Superior temporal gyrus (tissue), 1 donor: ENCODE measurements around the gene MOGAT1.
"Not testable (repeated sequence)": the region's sequence is repeated elsewhere in the genome, so short reads cannot be mapped to it uniquely, and the experiment has no call there.

Experiments
- DNase-seq: peaks from one replicate; pipeline ENCODE4 v3.0.0-alpha.2; 2016; ENCODE audit errors: extremely low spot score

The MOGAT1 gene

DNA sequence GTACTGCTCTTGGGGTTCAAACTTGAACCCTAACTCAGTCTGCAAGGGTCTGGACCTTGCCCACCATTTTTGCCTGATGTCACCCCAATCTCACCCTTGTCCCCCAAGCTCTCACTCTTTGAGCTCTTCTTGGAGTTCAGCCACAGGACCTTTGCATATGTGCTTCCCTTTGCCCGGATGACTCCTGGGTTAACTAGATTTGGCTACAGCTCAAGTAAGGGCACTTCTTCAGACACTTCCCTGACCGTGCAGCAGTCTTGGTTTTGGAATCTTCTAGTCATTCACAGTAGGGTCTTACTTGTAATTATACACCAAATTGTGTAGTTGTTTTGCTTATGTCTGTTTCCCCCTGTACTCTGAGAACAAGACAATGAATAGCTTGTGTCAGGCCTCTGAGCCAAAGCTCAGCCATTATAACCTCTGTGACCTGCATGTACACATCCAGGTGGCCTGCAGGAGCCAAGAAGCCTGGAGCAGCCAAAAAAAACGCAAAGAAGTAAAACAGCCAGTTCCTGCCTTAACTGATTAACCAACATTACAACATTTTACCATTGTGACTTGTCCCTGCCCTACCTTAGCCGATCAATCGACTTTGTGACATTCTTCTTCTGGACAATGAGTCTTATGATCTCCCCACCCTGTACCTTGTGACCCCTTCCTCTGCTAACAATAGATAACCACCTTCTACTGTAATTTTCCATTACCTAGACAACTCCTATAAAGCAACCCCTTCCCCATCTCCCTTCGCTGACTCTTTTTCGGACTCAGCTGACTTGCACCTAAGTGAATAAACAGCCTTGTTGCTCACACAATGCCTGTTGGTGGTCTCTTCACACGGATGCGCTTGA, 1.0 kb upstream of the MOGAT1 start:
- no peak for DNase-seq

DNA sequence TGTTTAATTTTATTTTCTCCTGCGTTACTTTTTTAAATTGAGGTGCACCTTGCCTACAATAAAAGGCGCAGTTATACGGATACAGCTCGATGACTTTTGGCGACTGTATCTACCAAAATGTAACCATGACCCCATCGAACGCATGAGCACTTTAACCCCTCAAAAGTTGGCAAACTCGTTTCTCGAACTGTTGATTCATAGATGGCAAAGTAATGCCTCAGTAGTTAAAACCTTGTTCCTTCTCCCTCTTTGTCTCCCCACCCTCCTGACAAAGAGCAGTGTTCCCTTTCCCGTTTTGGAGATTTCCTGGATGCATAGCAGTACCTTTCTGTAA, 577 bp downstream of the MOGAT1 start:
- no peak for DNase-seq

DNA sequence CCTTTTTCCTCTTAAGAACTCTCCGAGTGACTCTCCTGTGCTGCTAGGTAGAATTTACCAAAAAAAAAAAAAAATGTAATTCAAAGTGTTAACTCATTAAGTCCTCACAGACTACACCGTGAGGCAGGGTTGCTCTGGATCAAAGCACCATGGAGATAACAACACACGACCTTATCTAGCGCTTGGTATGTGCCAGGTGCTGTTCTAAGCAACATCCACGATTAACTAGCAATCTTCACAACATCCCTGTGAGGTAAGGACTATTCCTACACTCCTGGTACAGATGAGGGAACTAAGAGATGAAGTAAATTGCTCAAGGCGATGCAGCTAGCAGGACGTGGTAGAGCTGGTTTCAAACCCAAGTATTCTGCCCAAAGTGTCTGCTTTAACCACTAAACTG, 1.8 kb downstream of the MOGAT1 start:
- DNase-seq = no peak

DNA sequence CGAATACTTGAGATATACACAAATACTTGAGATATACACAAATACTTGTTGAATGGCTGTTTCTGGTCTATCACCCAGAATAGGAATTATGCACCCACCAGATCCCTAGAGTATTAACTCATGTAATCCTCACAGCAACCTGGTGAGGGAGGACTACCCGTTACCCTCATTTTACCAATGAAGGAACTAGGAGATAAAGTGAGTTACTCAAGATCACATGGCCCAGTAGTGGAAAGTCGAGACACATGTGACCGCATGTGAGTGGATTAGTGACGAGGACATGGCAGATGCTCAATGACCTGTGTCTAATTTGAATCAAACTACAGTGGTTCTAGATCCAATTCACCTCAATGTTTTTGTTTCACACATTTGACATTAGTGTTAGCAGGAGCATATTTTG, 2.4 kb downstream of the MOGAT1 start:
- DNase-seq = no peak

DNA sequence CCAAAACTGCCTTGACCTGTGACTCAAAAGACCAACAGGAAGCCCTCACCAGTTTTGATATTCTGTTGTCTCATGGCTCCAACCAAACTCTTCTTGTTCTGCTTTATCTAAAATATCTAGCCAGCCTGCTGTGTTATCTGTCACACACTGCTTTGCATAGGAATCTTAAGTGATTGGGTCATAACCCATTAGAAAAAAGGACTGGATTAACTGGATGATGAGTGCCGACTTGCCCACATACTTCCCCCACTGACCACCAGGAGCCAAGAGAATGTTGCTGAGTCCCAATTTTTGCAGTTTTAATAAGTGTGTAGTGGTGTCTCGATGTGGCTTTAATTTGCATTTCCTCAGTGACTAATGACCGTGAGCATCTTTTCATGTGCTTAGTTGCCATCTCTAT, 6.5 kb downstream of the MOGAT1 start:
- DNase-seq = no peak

DNA sequence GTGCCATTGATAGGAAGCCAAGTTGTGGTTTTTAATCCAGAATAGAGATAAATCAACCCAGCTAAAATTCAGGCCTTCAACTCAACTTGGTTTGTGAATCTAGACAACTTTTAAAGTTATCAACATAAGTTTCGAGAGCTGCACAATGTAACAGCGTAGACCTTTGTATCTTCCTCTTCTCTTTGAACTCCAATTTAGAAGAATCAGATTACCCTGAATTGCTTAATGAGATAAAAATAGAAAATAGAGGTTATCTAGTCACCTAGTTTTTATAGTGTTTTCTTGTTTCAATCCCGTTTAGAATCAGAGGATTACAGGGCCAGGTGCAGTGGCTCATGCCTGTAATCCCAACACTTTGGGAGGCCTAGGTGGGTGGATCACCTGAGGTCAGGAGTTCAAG, 12.3 kb downstream of the MOGAT1 start:
- DNase-seq = no peak

DNA sequence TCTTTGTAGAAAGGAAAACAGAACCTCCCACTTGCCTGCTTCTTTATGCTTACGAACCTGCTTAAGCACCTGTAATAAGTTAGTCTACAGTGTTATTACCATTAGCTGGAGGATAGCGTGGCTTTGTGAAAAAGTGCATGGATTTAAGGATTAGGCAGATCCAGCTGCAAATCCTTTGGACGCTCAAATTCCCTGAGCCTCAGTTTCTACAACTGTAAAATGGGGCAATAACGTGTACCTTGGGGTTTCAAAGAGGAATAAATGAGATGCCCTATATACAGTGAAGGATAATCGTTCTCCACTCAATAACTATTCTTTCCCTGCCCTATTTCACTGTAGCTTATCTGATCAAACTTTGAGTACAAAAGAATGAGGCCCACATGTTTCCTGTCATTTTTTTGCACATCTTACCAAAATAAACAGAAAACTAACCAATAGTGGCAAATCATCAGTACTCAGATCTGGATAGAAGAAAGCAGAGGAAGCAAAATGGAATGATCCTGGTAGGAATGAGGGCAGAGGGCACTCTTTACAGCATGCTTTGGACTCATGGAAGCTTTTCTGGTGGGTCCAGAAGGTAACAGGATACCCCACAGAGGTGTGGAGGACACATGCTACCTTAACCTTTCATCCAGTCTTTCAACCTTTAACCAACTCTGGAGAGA, 14.8 kb downstream of the MOGAT1 start:
- DNase-seq = no peak

DNA sequence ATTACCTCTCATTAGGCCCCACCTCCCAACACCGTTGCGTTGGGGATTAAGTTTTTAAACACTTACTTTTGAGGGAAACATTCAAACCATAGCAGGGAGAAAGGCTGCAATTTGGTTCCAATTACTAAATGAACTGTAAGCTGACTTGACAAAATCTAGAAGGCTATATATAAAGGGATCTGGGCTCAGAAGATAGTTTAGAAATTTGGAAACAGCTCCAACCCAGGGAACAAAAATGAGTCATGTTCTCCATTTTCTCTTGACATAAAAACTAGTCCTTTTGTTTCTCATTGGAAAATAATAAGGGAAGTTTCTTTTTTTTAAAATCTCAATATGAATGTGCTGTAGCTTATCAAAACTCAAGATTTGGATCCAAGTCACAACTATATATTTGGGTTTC, 17.5 kb downstream of the MOGAT1 start:
- DNase-seq = peak; percentile 51

DNA sequence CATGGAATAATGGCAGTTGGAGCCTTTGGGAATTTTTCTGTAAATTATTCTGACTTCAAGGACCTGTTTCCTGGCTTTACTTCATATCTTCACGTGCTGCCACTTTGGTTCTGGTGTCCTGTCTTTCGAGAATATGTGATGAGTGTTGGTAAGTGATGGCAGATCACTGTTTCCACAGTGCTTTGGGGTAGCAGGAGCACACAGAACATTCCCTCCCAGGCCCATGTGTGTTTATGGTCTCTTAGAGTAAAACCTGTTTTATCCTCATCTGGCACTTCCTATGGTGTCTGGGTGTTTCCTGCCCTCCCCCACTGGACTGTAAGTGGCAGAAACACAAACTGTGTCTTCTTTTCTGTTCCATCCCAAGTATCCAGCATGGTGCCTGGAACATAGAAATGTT, 17.9 kb downstream of the MOGAT1 start:
- DNase-seq = no peak

DNA sequence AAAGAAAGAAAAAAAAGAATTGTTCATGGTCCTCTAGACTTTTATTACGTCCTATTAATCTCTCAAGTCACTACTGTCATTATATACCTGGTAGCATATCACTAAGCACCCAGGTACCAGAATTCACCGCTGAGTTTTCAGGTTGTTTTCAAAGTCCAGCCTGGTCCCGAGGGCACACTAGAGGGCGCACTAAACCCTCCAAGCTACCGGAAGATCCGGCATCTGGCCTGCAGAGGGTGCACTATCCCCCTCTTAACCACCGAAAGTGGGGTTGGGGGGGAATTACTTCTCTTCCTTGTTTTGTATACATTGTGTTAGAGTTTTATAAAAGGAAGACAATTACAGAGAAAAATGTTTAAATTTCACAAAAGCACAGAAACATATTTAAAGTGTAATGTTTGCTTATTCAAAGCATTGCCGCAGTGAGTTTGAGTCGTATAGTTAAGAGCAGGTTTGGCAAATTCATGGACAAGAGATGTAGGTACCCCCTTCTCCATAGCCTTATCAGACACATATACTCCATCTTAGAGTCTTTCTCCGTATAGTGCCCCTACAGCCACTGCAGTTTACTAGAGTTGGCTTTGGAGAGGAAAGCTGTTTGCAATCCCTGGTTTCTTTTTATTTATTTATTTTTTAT, 19.2 kb downstream of the MOGAT1 start:
- peak; percentile 87 for DNase-seq

DNA sequence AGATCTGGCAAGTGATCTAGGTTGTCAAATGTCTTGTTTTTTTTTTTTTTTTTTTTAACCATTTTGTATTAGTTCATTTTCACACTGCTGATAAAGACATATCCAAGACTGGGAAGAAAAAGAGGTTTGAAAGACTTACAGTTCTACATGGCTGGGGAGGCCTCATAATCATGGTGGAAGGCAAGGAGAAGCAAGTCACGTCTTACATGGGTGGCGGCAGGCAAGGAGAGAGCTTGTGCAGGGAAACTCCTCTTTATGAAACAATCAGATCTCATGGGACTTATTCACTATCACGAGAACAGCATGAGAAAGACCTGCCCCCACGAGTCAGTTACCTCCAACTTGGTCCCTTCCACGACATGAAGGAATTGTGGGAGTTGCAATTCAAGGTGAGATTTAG, 22.0 kb downstream of the MOGAT1 start:
- not testable (repeated sequence) for DNase-seq

DNA sequence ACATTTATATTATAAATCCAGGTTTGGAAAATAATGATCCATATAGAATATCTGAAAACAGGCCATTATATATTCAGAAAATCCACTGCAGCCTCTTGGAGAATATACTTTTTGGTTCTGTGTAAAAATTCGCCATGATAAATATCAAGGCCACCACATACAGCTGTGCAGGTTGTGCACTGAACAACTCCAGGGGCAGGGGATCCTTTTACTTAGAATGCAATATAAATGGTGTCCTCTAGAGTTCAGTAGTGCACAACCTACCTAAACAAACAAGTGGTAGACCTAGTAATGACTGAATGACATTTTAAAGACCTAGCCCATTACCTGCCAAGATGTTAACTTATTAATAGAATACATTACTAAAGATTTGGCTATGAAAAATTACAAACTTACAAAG, 22.4 kb downstream of the MOGAT1 start:
- no peak for DNase-seq

DNA sequence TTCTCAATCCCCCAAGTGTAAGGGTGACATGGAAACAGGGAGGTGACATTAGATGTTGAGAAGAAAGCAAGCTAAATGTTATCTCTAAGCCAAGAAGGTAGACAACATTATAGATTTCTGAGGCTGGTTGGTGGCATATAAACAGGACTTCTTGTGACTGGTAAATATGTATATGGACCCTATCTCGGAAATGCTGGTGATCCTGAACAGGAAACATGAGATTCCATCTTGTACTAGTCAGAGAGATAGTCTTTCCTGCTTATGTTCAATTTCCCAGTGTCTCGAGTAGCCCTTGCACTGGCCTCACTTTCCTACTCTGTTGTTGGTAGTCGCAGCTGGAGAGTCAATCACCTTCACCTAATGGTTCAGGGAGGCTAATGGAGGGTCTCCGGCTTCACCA, 26.8 kb downstream of the MOGAT1 start:
- DNase-seq = no peak

DNA sequence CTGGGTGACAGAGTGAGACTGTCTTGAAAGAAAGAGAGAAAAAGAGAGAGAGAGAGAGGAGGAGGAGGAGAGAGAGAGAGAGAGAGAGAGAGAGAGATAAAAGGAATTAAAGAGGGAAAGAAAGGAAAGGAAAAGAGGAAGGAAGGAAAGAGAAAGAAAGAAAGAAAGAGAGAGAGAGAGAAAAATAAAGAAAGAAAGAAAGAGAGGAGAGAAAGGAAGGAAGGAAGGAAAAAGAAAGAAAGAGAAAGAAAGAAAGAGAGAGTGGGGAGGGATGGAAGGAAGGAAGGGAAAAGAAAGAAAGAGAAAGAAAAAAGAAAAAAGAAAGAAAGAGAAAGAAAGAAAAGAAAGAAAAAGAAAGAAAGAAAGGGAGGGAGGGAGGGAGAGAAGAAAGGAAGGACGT, 29.8 kb downstream of the MOGAT1 start:
- DNase-seq = no peak

DNA sequence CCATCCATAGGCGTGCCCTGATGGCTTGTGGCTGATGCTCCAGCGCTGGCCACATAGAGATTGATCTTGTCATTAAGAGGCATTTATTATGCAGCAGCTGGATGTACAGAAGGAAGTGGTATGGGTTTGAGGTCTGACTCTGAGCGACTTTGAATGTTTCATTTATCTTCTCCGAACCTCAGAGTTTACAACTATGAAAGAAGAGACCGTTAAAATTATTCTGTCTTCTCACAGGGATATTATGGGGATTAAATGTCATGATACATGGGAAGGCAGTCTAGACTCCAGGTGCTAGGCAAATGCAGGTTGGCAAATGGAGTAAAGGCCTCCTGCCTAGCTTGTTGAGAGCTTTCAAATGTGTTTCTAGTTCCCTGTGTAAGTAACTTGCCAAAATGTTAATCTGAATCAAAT, 30.3 kb downstream of the MOGAT1 start:
- DNase-seq = no peak

DNA sequence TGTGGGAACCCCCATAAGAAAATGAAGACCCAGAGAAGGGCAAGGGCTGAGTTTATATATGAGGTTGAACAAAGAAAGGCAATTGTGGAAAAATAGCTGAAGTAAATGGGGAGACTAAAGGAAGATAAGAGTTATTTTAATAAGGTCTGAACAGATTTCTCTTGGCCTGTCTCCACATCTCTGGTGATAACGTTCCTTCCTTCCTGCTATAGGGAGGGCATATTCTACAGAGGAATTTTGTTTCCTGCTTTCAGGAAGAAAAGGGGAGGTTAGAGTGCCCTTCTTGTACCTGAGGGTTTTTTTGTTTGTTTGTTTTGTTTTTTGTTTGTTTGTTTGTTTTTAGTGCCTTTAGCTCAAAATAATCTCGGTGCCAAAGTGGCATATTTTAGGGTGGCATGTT, 31.6 kb downstream of the MOGAT1 start:
- DNase-seq = no peak

DNA sequence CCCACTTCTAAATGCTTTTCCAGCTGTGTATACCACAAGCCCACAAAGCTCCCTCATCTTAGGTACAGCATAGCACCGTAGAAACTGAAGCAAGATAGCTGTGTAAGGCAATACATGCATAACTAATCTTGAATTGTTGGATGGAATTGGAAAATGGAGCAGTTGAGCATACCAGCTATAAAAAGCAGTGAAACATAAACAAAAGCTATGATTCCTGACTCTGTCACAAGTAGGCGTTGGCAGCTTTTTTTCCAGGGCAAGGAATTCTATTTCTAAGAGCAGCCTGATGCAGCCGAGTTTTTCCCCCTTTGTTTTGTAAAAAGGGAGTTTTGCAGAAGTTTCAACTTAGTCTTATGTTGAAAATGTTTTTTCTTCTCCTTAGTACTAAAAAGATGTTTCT, 32.4 kb downstream of the MOGAT1 start:
- DNase-seq = peak; percentile 53

DNA sequence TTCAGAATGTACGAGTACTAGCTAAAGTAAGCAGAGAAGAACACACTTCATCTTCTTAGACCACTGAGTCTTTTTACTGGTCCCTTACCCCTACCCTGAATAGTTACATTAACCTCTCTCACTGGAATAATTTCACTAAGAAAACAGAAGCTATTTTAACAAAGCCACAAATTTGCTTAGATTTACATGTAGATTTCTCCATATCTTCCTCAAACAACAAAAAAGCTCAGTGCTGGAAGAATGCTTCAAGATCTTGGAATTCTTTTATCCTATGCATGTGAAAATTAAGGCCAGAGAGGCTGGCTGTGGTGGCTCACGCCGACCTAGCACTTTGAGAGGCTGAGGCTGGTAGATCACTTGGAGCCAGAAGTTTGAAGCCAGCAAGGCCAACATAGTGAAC, 35.2 kb downstream of the MOGAT1 start:
- DNase-seq = no peak

DNA sequence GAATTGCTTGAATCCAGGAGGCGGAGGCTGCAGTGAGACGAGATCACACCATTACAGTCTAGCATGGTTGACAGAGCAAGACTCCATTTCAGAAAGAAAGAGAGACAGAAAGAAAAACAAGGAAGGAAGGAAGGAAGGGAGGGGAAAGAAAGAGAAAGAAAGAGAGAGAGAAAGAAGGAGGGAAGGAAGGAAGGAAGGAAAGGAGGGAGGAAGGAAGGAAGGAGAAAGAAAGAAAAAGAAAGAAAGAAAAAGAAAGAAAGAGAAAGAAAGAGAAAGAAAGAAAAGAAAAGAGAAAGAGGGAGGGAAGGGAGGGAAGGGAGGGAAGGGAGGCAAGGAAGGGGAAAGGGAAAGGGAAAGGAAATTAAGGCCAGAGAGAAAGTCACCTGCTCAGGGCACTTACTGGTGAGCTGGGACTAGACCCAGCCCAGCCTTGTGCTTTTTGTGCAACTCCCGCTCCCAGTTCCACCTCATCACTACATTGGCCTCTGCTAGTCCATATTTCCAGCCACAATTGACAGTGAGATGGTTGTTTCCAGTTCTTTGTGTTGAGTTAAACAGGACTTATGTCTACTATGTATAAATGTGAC, 35.7 kb downstream of the MOGAT1 start:
- no peak for DNase-seq

DNA sequence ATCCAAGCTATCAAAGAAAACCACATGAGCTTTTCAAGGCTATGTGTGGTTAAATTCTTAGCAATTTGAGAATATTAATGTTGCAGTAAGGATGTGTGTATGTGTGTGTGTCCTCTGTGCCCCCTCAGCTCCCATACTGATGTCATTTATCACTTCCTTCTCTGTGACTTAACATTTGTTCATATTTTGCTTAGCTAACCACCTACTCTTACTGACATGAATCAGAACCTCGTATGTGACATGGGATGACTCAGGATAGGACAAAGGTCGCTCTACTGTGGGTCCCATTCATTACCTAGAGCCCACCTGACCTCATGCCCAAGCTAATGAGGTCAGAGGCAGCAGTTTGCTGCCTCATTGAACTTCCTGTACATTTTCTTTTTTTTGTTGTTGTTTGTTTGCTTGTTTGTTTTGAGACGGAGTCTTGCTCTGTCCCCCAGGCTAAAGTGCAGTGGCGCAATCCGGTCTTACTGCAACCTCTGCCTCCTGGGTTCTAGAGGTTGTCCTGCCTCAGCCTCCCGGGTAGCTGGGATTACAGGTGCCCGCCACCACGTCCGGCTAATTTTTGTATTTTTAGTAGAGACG, 36.3 kb downstream of the MOGAT1 start:
- DNase-seq = no peak

DNA sequence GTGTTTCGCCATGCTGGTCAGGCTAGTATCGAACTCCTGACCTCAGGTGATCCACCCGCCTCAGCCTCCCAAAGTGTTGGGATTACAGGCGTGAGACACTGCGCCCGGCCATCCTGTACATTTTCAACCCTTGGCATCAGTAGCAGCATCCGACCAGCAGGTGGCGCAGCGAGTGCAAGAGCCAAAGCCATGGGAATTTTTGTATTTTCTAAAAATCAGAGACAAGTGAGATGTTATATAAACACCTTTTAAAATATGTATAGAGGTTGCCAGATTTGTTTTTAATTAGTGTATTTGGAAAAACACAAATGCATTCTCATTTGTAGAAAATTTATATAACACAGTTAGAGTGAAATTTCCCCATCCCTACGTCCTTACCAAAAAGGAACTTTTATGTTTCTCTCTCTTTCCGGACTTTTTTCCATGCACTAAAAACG, 36.8 kb downstream of the MOGAT1 start:
- DNase-seq = peak; percentile 93

DNA sequence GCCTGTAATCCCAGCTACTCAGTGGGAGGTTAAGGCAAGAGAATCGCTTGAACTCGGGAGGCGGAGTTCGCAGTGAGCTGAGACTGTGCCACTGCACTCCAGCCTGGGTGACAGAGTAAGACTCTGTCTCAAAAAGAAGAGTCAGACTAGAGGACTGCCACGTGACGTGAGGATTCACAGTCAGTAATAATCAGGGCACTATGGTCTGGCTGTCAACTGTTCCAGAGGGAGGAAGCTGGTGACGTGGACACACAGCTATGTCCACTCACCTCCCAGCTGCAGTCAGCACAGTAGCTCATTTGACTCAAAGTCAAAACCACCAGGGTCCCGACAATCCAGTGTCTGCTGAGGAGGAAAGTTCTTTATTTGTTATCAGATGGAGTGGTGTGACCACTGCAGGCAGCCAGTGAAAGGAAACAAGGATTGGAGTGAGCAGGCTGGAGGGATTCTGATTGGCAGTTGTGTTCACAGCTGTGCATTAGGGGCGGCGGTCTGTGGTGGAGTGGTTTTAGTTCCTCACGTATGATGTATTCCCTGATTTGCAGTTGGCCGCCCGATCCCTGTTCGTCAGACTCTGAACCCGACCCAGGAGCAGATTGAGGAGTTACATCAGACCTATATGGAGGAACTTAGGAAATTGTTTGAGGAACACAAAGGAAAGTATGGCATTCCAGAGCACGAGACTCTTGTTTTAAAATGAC, 37.9 kb downstream of the MOGAT1 start:
- peak; percentile 87 for DNase-seq
